ENCODE data around the gene GTF2IRD1. TPM values are rescaled to one million over a fixed set of nuclear protein-coding genes. Genes with fewer than 3 reads are reported as not detected.

The GTF2IRD1 gene
- total and polyA plus RNA-seq, 2 experiments from 2014 or later: 28.7 to 37.1 TPM

- peak; percentile 11; the same call in 2 of the 3 replicates for ATAC-seq
- H3F3A ChIP-seq (replicated peaks; ENCODE audit: low read depth): peaks cover 11% of the 10 kb centered on the region; the same call in 1 of the 2 replicates
- no peak for DNase-seq (ENCODE audit: low spot score)
- H3K79me2 ChIP-seq (replicated peaks; ENCODE audit: insufficient read depth): no peaks in the 10 kb centered on the region
- Mint-ChIP-seq H3K4me1 (peaks cover 27% of the 10 kb centered on the region), H3K36me3 (ENCODE audit: low read depth) (peaks cover 10% of the 10 kb centered on the region; the same call in 2 of the 3 replicates), H3K27ac (peak overlapping the region; percentile 95), H3K27me3 (ENCODE audit: insufficient read depth, low read depth, poor library complexity) (peaks cover 23% of the 10 kb centered on the region), H3K9me3 (no peaks in the 10 kb centered on the region; the same call in 2 of the 3 replicates), H3K4me3 (no peak overlapping the region)
- no peaks in the 10 kb centered on the region for H3K9me2 ChIP-seq (ENCODE audit: insufficient read depth)
- H3K27ac ChIP-seq (ENCODE audit: low read depth): 0 out of 2 replicates have a peak overlapping the region, but pooled peaks have one; percentile 55
- no peaks in the 10 kb centered on the region; the same call in 1 of the 2 replicates for H3K4me1 ChIP-seq (ENCODE audit: insufficient read depth)
- H3K4me3 ChIP-seq: no peak overlapping the region
- TF ChIP-seq ZNF462 (CRISPR knock-in tag; IDR thresholded peaks at IDR 0.05): no peak
- no peak for TF ChIP-seq ZNF331 (CRISPR knock-in tag; IDR thresholded peaks at IDR 0.05; ENCODE audit: low read depth)
- no peak for TF ChIP-seq ZNF114 (CRISPR knock-in tag; IDR thresholded peaks at IDR 0.05)
- no peak for TF ChIP-seq NANOG (IDR thresholded peaks at IDR 0.05; ENCODE audit: borderline replicate concordance)
- TF ChIP-seq EZH2phosphoT487 (IDR thresholded peaks at IDR 0.05; ENCODE audit: unreplicated experiment): no peak
- no peak for TF ChIP-seq EZH2 (IDR thresholded peaks at IDR 0.05; ENCODE audit: low read depth, unreplicated experiment)
- no peak for TF ChIP-seq CREB1 (CRISPR knock-in tag; IDR thresholded peaks at IDR 0.05; ENCODE audit: low read depth)
- no peak for TF ChIP-seq CTCF (conservative IDR thresholded peaks at IDR 0.05; ENCODE audit: low read depth in 2 of 2)
- TF ChIP-seq POLR2AphosphoS5 (IDR thresholded peaks at IDR 0.05; ENCODE audit: low read depth): no peak
- TF ChIP-seq REST (IDR thresholded peaks at IDR 0.05; ENCODE audit: unreplicated experiment): no peak
- no peak for TF ChIP-seq JUNB (IDR thresholded peaks at IDR 0.05; ENCODE audit: unreplicated experiment)
- TF ChIP-seq STAT1 (IDR thresholded peaks at IDR 0.05; ENCODE audit: unreplicated experiment): no peak
- TF ChIP-seq ETS1 (IDR thresholded peaks at IDR 0.05): no peak
- H3K27me3 ChIP-seq (ENCODE audit: insufficient read depth): no peaks in the 10 kb centered on the region
- H3K4me2 ChIP-seq: no peak overlapping the region
- no peaks in the 10 kb centered on the region for H3K36me3 ChIP-seq (ENCODE audit: insufficient read depth)
- H2AFZ ChIP-seq: no peak overlapping the region
- H4K20me1 ChIP-seq (replicated peaks; ENCODE audit: insufficient read depth): no peaks in the 10 kb centered on the region
Measured at GRCh38 chr7:74586258-74587175, 132.8 kb downstream of the GTF2IRD1 start.
